ENCODE results near the gene KLHDC9.

The KLHDC9 gene

GRCh38 chr1:161088587-161089110 lies 9.5 kb upstream of the KLHDC9 start:
- no peak overlapping the region for H3K27ac ChIP-seq (replicated peaks)
- no peak overlapping the region for H3K4me3 ChIP-seq (replicated peaks; ENCODE audit: insufficient read depth, low read length)
- no peak for DNase-seq (ENCODE audit: low read depth in 1 of 2, low spot score in 1 of 2)
- no peaks in the 10 kb centered on the region for H3K27me3 ChIP-seq (ENCODE audit: insufficient read depth, poor library complexity, severe bottlenecking)
- no peak for TF ChIP-seq POLR2AphosphoS5 (IDR thresholded peaks at IDR 0.05; ENCODE audit: low read depth)
- TF ChIP-seq SPI1 (IDR thresholded peaks at IDR 0.05; ENCODE audit: borderline replicate concordance, low read depth), result no peak
- TF ChIP-seq REST (IDR thresholded peaks at IDR 0.05; ENCODE audit: insufficient replicate concordance, low read depth), result no peak
- no peak for TF ChIP-seq CTCF (IDR thresholded peaks at IDR 0.05; ENCODE audit: insufficient read depth, low read length)
- no peak for TF ChIP-seq GABPA (IDR thresholded peaks at IDR 0.05; ENCODE audit: low read depth)

GRCh38 chr1:161089251-161089924 lies 8.8 kb upstream of the KLHDC9 start, which contains the start of gene NECTIN4:
Gene NECTIN4 (minus strand): TSS chr1:161089558. CDS start chr1:161089296, 262 bp downstream.
- TF ChIP-seq GABPA (IDR thresholded peaks at IDR 0.05; ENCODE audit: low read depth) (no peak), REST (IDR thresholded peaks at IDR 0.05; ENCODE audit: insufficient replicate concordance, low read depth) (no peak), CTCF (IDR thresholded peaks at IDR 0.05; ENCODE audit: insufficient read depth, low read length) (no peak), SPI1 (IDR thresholded peaks at IDR 0.05; ENCODE audit: borderline replicate concordance, low read depth) (no peak), POLR2AphosphoS5 (IDR thresholded peaks at IDR 0.05; ENCODE audit: low read depth) (no peak)

GRCh38 chr1:161089938-161090337 lies 8.2 kb upstream of the KLHDC9 start:
- TF ChIP-seq SPI1 (IDR thresholded peaks at IDR 0.05; ENCODE audit: borderline replicate concordance, low read depth), result no peak
- no peak for TF ChIP-seq REST (IDR thresholded peaks at IDR 0.05; ENCODE audit: insufficient replicate concordance, low read depth)
- TF ChIP-seq GABPA (IDR thresholded peaks at IDR 0.05; ENCODE audit: low read depth), result no peak
- TF ChIP-seq POLR2AphosphoS5 (IDR thresholded peaks at IDR 0.05; ENCODE audit: low read depth), result no peak
- no peak for TF ChIP-seq CTCF (IDR thresholded peaks at IDR 0.05; ENCODE audit: insufficient read depth, low read length)
- DNase-seq (ENCODE audit: low read depth in 1 of 2, low spot score in 1 of 2), result no peak
- Histone ChIP-seq H3K27me3 (ENCODE audit: insufficient read depth, poor library complexity, severe bottlenecking) (no peaks in the 10 kb centered on the region), H3K27ac (replicated peaks) (no peak overlapping the region), H3K4me3 (replicated peaks; ENCODE audit: insufficient read depth, low read length) (no peak overlapping the region)

More at GRCh38 chr1:161089251-161089924, 8.8 kb upstream of the KLHDC9 start, which contains the start of gene NECTIN4:
- Histone ChIP-seq H3K4me3 (replicated peaks; ENCODE audit: insufficient read depth, low read length) (no peak within 1 kb of the TSS), H3K27ac (replicated peaks) (no peak within 1 kb of the TSS), H3K27me3 (ENCODE audit: insufficient read depth, poor library complexity, severe bottlenecking) (no peaks in the 10 kb centered on the region)
- DNase-seq (ENCODE audit: low read depth in 1 of 2, low spot score in 1 of 2), result no peak

Data from HL-60 (cell line).